PC-9 (cell line): Measurements from ENCODE around the gene CNBD2. TPM values are rescaled to one million over a fixed set of nuclear protein-coding genes. Genes with fewer than 3 reads are reported as not detected.

Experiments
- BruUV-seq: library from RNA; stranded (reverse); fragments of 400-500 nt; replicated peaks from 2 replicates; lab custom pipeline; 2021; lab: Mats Ljungman, UMichigan
- CTCF ChIA-PET: fragments of 300-600 bp; sonication (Branson Sonifier 250); formaldehyde crosslinking; loops from one replicate; lab custom pipeline; 2022; ENCODE audit warnings: antibody characterized with exemption; lab: Charles Lee
- POLR2A ChIA-PET: fragments of 300-600 bp; sonication (Branson Sonifier 250); formaldehyde crosslinking; loops from one replicate; lab custom pipeline; 2022; ENCODE audit warnings: antibody characterized with exemption; ENCODE audit not compliant: unreplicated experiment; lab: Charles Lee
- DNase-seq, 2 experiments: peaks; one replicate each; pipeline versions ENCODE4 v3.0.0 to v3.0.0-alpha.2; 2015 to 2022; ENCODE audit warnings: mixed read lengths in 1 of 2
- H2AFZ ChIP-seq: fragments of 200-600 bp; sonication (generic); 2 replicates; pipeline ENCODE4 v1.8.1; 2017; ENCODE audit warnings: antibody characterized with exemption
- H3F3A ChIP-seq: fragments of 200-600 bp; sonication (generic); 2 replicates; pipeline ENCODE4 v1.8.1; 2017; ENCODE audit warnings: antibody characterized with exemption, mild to moderate bottlenecking, low read depth; ENCODE audit not compliant: insufficient read depth
- H3K27ac ChIP-seq: fragments of 200-600 bp; sonication (generic); 2 replicates; pipeline ENCODE4 v1.6.1; 2016; ENCODE audit warnings: mixed run types
- H3K27me3 ChIP-seq: fragments of 200-600 bp; sonication (generic); 2 replicates; pipeline ENCODE4 v1.6.1; 2016; ENCODE audit warnings: low read depth, mixed run types; ENCODE audit not compliant: insufficient read depth
- H3K36me3 ChIP-seq: fragments of 200-600 bp; sonication (generic); 2 replicates; pipeline ENCODE4 v1.6.1; 2016; ENCODE audit warnings: low read depth, mixed run types
- H3K4me1 ChIP-seq: fragments of 200-600 bp; sonication (generic); replicated peaks from 2 replicates; pipeline ENCODE4 v1.6.1; 2016; ENCODE audit warnings: mixed run types; ENCODE audit not compliant: insufficient read depth
- H3K4me2 ChIP-seq: fragments of 200-600 bp; sonication (generic); 2 replicates; pipeline ENCODE4 v1.6.1; 2017; ENCODE audit warnings: mixed run types
- H3K4me3 ChIP-seq: fragments of 200-600 bp; sonication (generic); 2 replicates; pipeline ENCODE4 v1.6.1; 2016; ENCODE audit warnings: mixed run types
- H3K79me2 ChIP-seq: fragments of 200-600 bp; sonication (generic); 2 replicates; pipeline ENCODE4 v1.6.1; 2017; ENCODE audit warnings: low read depth, mixed run types
- H3K9me2 ChIP-seq: fragments of 200-600 bp; sonication (generic); 2 replicates; pipeline ENCODE4 v1.8.1; 2017; ENCODE audit warnings: mild to moderate bottlenecking; ENCODE audit not compliant: insufficient read depth
- H3K9me3 ChIP-seq: fragments of 200-600 bp; sonication (generic); 2 replicates; pipeline ENCODE4 v1.8.1; 2016; ENCODE audit warnings: low read depth; ENCODE audit not compliant: insufficient read depth
- H4K20me1 ChIP-seq: fragments of 200-600 bp; sonication (generic); 2 replicates; pipeline ENCODE4 v1.8.1; 2017; ENCODE audit not compliant: insufficient read depth
- CTCF ChIP-seq: fragments of 200-600 bp; sonication (generic); conservative IDR thresholded peaks from 2 replicates; pipeline ENCODE4 v1.6.1; 2017; ENCODE audit warnings: mixed run types, antibody characterized with exemption, mild to moderate bottlenecking, moderate library complexity
- EZH2 ChIP-seq: fragments of 200-600 bp; sonication (generic); IDR thresholded peaks from 2 replicates; pipeline ENCODE4 v1.8.0; 2017; ENCODE audit warnings: antibody characterized with exemption, low read depth
- intact Hi-C: fragments of 100-400 bp; cut with micrococcal nuclease; formaldehyde crosslinking; loops from one replicate; pipeline ENCODE4 v1.10.0; 2022; ENCODE audit not compliant: unreplicated experiment
- total RNA-seq: library from RNA; stranded (reverse); gene quantifications from 2 replicates; pipeline ENCODE4 v1.2.3, GENCODE V29; 2021

Gene CNBD2
- total RNA-seq, 1 experiment from 2014 or later: 7.3 TPM

- H2AFZ ChIP-seq: no peak overlapping the region
- no peaks in the 10 kb centered on the region for H3K36me3 ChIP-seq
- no peaks in the 10 kb centered on the region for H4K20me1 ChIP-seq
- TF ChIP-seq CTCF: no peak
- TF ChIP-seq EZH2: no peak
- CTCF ChIA-PET: interaction anchor here (0.5 kb wide), 1 partner anchor 126 kb away, joined by 3 read pairs; no protein-coding TSS in a partner anchor
- H3K27me3 ChIP-seq: no peaks in the 10 kb centered on the region
- BruUV-seq: no TSS peak
- H3K4me1 ChIP-seq: no peaks in the 10 kb centered on the region
- no peak overlapping the region for H3K4me2 ChIP-seq
- no peaks in the 10 kb centered on the region for H3K79me2 ChIP-seq
- POLR2A ChIA-PET: no interaction called here
- H3K4me3 ChIP-seq: no peak overlapping the region
- H3K27ac ChIP-seq: no peak overlapping the region
- H3K9me3 ChIP-seq: no peaks in the 10 kb centered on the region
- H3K9me2 ChIP-seq: no peaks in the 10 kb centered on the region
- DNase-seq: no peak
- no peaks in the 10 kb centered on the region for H3F3A ChIP-seq
- intact Hi-C loops: no loop called here
Measured at GRCh38 chr20:35934050-35934449, 34.3 kb upstream of the CNBD2 start.

- intact Hi-C loops: no loop called here
- Histone ChIP-seq H3K9me2 (no peaks in the 10 kb centered on the region), H3K27me3 (no peaks in the 10 kb centered on the region), H3K4me3 (no peak overlapping the region), H3K27ac (no peak overlapping the region), H3K36me3 (no peaks in the 10 kb centered on the region), H3K4me1 (no peaks in the 10 kb centered on the region), H3F3A (no peaks in the 10 kb centered on the region), H3K4me2 (no peak overlapping the region), H4K20me1 (no peaks in the 10 kb centered on the region), H3K79me2 (no peaks in the 10 kb centered on the region), H2AFZ (no peak overlapping the region), H3K9me3 (no peaks in the 10 kb centered on the region)
- ChIA-PET CTCF (no interaction called here), POLR2A (no interaction called here)
- no peak for DNase-seq
- BruUV-seq: no TSS peak
- TF ChIP-seq CTCF (no peak), EZH2 (no peak)
Measured at GRCh38 chr20:35939264-35939663, 29.1 kb upstream of the CNBD2 start.

GRCh38 chr20:35941620-35942019, 26.8 kb upstream of the CNBD2 start:
- TF ChIP-seq EZH2 (no peak), CTCF (no peak)
- ChIA-PET POLR2A (interaction anchor here (0.6 kb wide), 1 partner anchor 280 kb away, joined by 3 read pairs; no protein-coding TSS in a partner anchor), CTCF (no interaction called here)
- TSS peak; percentile 11 for BruUV-seq
- Histone ChIP-seq H3K4me3 (no peak overlapping the region), H3F3A (no peaks in the 10 kb centered on the region), H4K20me1 (no peaks in the 10 kb centered on the region), H3K4me1 (no peaks in the 10 kb centered on the region), H2AFZ (no peak overlapping the region), H3K79me2 (no peaks in the 10 kb centered on the region), H3K9me2 (no peaks in the 10 kb centered on the region), H3K27ac (no peak overlapping the region), H3K4me2 (no peak overlapping the region), H3K27me3 (no peaks in the 10 kb centered on the region), H3K9me3 (no peaks in the 10 kb centered on the region), H3K36me3 (no peaks in the 10 kb centered on the region)
- intact Hi-C loops: no loop called here
- no peak for DNase-seq
